Measurements from ENCODE around the gene ZNF784.

The ZNF784 gene

GRCh38 chr19:55623130-55623529 is 1.2 kb downstream of the ZNF784 start:
- H3K4me1 Mint-ChIP-seq = peaks cover 59% of the 10 kb centered on the region
- peaks cover 12% of the 10 kb centered on the region for H3K36me3 Mint-ChIP-seq (ENCODE audit: low read depth)
- ATAC-seq (no peak), DNase-seq (no peak)
- no peak overlapping the region for H3K4me3 Mint-ChIP-seq
- no peak overlapping the region for H3K27ac Mint-ChIP-seq
- peaks cover 1% of the 10 kb centered on the region for H3K27me3 Mint-ChIP-seq
- no peaks in the 10 kb centered on the region for H3K9me3 Mint-ChIP-seq

- peaks cover 59% of the 10 kb centered on the region for H3K4me1 Mint-ChIP-seq
- no peaks in the 10 kb centered on the region for H3K9me3 Mint-ChIP-seq
- ATAC-seq = no peak
- no peak overlapping the region for H3K27ac Mint-ChIP-seq
- peaks cover 13% of the 10 kb centered on the region for H3K36me3 Mint-ChIP-seq (ENCODE audit: low read depth)
- H3K4me3 Mint-ChIP-seq = no peak overlapping the region
- peaks cover 1% of the 10 kb centered on the region for H3K27me3 Mint-ChIP-seq
- no peak for DNase-seq
These were observed 2.0 kb downstream of the ZNF784 start for GRCh38 chr19:55622242-55622969.

- Mint-ChIP-seq H3K27ac (no peak overlapping the region), H3K4me3 (no peak overlapping the region), H3K9me3 (no peaks in the 10 kb centered on the region), H3K4me1 (peaks cover 53% of the 10 kb centered on the region), H3K27me3 (peaks cover 1% of the 10 kb centered on the region), H3K36me3 (ENCODE audit: low read depth) (peaks cover 17% of the 10 kb centered on the region)
- no peak for ATAC-seq
- no peak for DNase-seq
These were observed 2.6 kb downstream of the ZNF784 start for GRCh38 chr19:55621673-55622231.

- peaks cover 18% of the 10 kb centered on the region for H3K36me3 Mint-ChIP-seq (ENCODE audit: low read depth)
- no peaks in the 10 kb centered on the region for H3K9me3 Mint-ChIP-seq
- peak overlapping the region; percentile 80 for H3K27ac Mint-ChIP-seq
- no peak overlapping the region for H3K4me3 Mint-ChIP-seq
- ATAC-seq (no peak), DNase-seq (no peak)
- no peaks in the 10 kb centered on the region for H3K27me3 Mint-ChIP-seq
- H3K4me1 Mint-ChIP-seq = peaks cover 47% of the 10 kb centered on the region
These were observed 3.1 kb downstream of the ZNF784 start for GRCh38 chr19:55621205-55621672.

GRCh38 chr19:55620410-55621204 is 3.8 kb downstream of the ZNF784 start:
- Mint-ChIP-seq H3K27ac (peak overlapping the region; percentile 80), H3K4me3 (peak overlapping the region; percentile 6), H3K36me3 (ENCODE audit: low read depth) (peaks cover 18% of the 10 kb centered on the region), H3K27me3 (no peaks in the 10 kb centered on the region), H3K9me3 (no peaks in the 10 kb centered on the region), H3K4me1 (peaks cover 43% of the 10 kb centered on the region)
- DNase-seq (peak; percentile 47), ATAC-seq (peak; percentile 39)

- Mint-ChIP-seq H3K9me3 (no peaks in the 10 kb centered on the region), H3K27ac (no peak overlapping the region), H3K36me3 (ENCODE audit: low read depth) (peaks cover 18% of the 10 kb centered on the region), H3K4me3 (no peak overlapping the region), H3K27me3 (no peaks in the 10 kb centered on the region), H3K4me1 (peaks cover 35% of the 10 kb centered on the region)
- no peak for ATAC-seq
- DNase-seq = no peak
These were observed 5.1 kb downstream of the ZNF784 start for GRCh38 chr19:55619286-55619685.

- no peak for ATAC-seq
- no peak overlapping the region for H3K27ac Mint-ChIP-seq
- H3K9me3 Mint-ChIP-seq = no peaks in the 10 kb centered on the region
- H3K36me3 Mint-ChIP-seq (ENCODE audit: low read depth) = peaks cover 18% of the 10 kb centered on the region
- no peaks in the 10 kb centered on the region for H3K27me3 Mint-ChIP-seq
- H3K4me3 Mint-ChIP-seq = no peak overlapping the region
- DNase-seq = no peak
- H3K4me1 Mint-ChIP-seq = peaks cover 28% of the 10 kb centered on the region
These were observed 5.9 kb downstream of the ZNF784 start for GRCh38 chr19:55618426-55618825.

GRCh38 chr19:55617426-55617825 is 6.9 kb downstream of the ZNF784 start:
- DNase-seq (no peak), ATAC-seq (no peak)
- Mint-ChIP-seq H3K27ac (no peak overlapping the region), H3K27me3 (no peaks in the 10 kb centered on the region), H3K9me3 (no peaks in the 10 kb centered on the region), H3K36me3 (ENCODE audit: low read depth) (peaks cover 18% of the 10 kb centered on the region), H3K4me1 (peaks cover 25% of the 10 kb centered on the region), H3K4me3 (no peak overlapping the region)

GRCh38 chr19:55616395-55616875 is 7.9 kb downstream of the ZNF784 start:
- ATAC-seq = no peak
- peaks cover 32% of the 10 kb centered on the region for H3K4me1 Mint-ChIP-seq
- H3K36me3 Mint-ChIP-seq (ENCODE audit: low read depth) = peaks cover 18% of the 10 kb centered on the region
- H3K27ac Mint-ChIP-seq = no peak overlapping the region
- H3K27me3 Mint-ChIP-seq = no peaks in the 10 kb centered on the region
- DNase-seq = no peak
- no peaks in the 10 kb centered on the region for H3K9me3 Mint-ChIP-seq
- H3K4me3 Mint-ChIP-seq = no peak overlapping the region

GRCh38 chr19:55615543-55616394 is 8.6 kb downstream of the ZNF784 start:
- Mint-ChIP-seq H3K36me3 (ENCODE audit: low read depth) (peaks cover 18% of the 10 kb centered on the region), H3K27ac (no peak overlapping the region), H3K27me3 (no peaks in the 10 kb centered on the region), H3K4me3 (no peak overlapping the region), H3K9me3 (no peaks in the 10 kb centered on the region), H3K4me1 (peaks cover 34% of the 10 kb centered on the region)
- no peak for DNase-seq
- no peak for ATAC-seq

GRCh38 chr19:55614711-55615542 is 9.4 kb downstream of the ZNF784 start:
- ATAC-seq (no peak), DNase-seq (no peak)
- H3K27ac Mint-ChIP-seq = no peak overlapping the region
- no peaks in the 10 kb centered on the region for H3K9me3 Mint-ChIP-seq
- H3K4me1 Mint-ChIP-seq = peaks cover 29% of the 10 kb centered on the region
- no peak overlapping the region for H3K4me3 Mint-ChIP-seq
- no peaks in the 10 kb centered on the region for H3K27me3 Mint-ChIP-seq
- H3K36me3 Mint-ChIP-seq (ENCODE audit: low read depth) = peaks cover 14% of the 10 kb centered on the region

GRCh38 chr19:55613930-55614710 is 10.2 kb downstream of the ZNF784 start:
- H3K27ac Mint-ChIP-seq = no peak overlapping the region
- H3K27me3 Mint-ChIP-seq = no peaks in the 10 kb centered on the region
- no peak for ATAC-seq

GRCh38 chr19:55613396-55613795 is 11.0 kb downstream of the ZNF784 start:
- ATAC-seq = no peak
- no peak overlapping the region for H3K4me3 Mint-ChIP-seq
- peaks cover 26% of the 10 kb centered on the region for H3K4me1 Mint-ChIP-seq

More at GRCh38 chr19:55613930-55614710, 10.2 kb downstream of the ZNF784 start:
- peaks cover 10% of the 10 kb centered on the region for H3K36me3 Mint-ChIP-seq (ENCODE audit: low read depth)
- H3K9me3 Mint-ChIP-seq = no peaks in the 10 kb centered on the region
- H3K4me3 Mint-ChIP-seq = no peak overlapping the region
- peaks cover 26% of the 10 kb centered on the region for H3K4me1 Mint-ChIP-seq
- DNase-seq = no peak

More at GRCh38 chr19:55613396-55613795, 11.0 kb downstream of the ZNF784 start:
- Mint-ChIP-seq H3K27me3 (no peaks in the 10 kb centered on the region), H3K36me3 (ENCODE audit: low read depth) (peaks cover 11% of the 10 kb centered on the region), H3K9me3 (no peaks in the 10 kb centered on the region), H3K27ac (no peak overlapping the region)
- no peak for DNase-seq
